HCT116 (cell line): ENCODE results near the gene TSPAN7. TPM values are rescaled to one million over a fixed set of nuclear protein-coding genes. Genes with fewer than 3 reads are reported as not detected.

Experiments used
- ATAC-seq: fragments of 200-7000 bp; cut with Tn5 transposase; 2 replicates; pipeline ENCODE4 v1.9.1; 2020; ENCODE audit warnings: mild to moderate bottlenecking, moderate library complexity
- BruUV-seq: library from RNA; stranded (reverse); fragments of 400-500 nt; replicated peaks from 2 replicates; lab custom pipeline; 2021; lab: Mats Ljungman, UMichigan
- CTCF ChIA-PET: fragments of 300-600 bp; sonication (Branson Sonifier 250); formaldehyde crosslinking; loops from one replicate; lab custom pipeline; 2021; ENCODE audit warnings: antibody characterized with exemption; lab: Charles Lee
- POLR2A ChIA-PET: fragments of 300-600, 350-600 bp; sonication (Branson Sonifier 250); formaldehyde crosslinking; loops from one replicate; lab custom pipeline; 2021; ENCODE audit warnings: antibody characterized with exemption; lab: Charles Lee
- RAD21 ChIA-PET, 2 experiments: fragments of 300-600 bp; sonication (Branson Sonifier 250); formaldehyde crosslinking; loops; one replicate each; lab custom pipeline; 2023; ENCODE audit warnings: low total read pairs in 2 of 2; ENCODE audit not compliant: uncharacterized antibody in 2 of 2, unreplicated experiment in 2 of 2, low non-redundant PET in 1 of 2; lab: Charles Lee
- DNase-seq: peaks from one replicate; pipeline ENCODE4 v3.0.0-alpha.2; 2010; ENCODE audit warnings: low read depth, low spot score
- H2AFZ ChIP-seq: fragments of 200-600 bp; shearing (Covaris generic), sonication (generic); 2 replicates; pipeline ENCODE4 v1.6.1; 2017; ENCODE audit warnings: low read depth, mixed run types, mixed read lengths, antibody characterized with exemption, low read length; ENCODE audit not compliant: poor library complexity, severe bottlenecking
- H3K27ac ChIP-seq: 2 replicates; pipeline ENCODE4 v1.5.1; 2012; ENCODE audit warnings: low read depth, low read length
- H3K27me3 ChIP-seq: fragments of 200-600 bp; sonication (generic); 2 replicates; pipeline ENCODE4 v1.6.1; 2016; ENCODE audit warnings: mixed run types, low read length, mixed read lengths; ENCODE audit not compliant: insufficient read depth
- H3K36me3 ChIP-seq, 2 experiments: fragments of 200-500 bp in 1 of 2; fragments of 200-600 bp in 1 of 2; sonication (Bioruptor generic) in 1 of 2; sonication (generic) in 1 of 2; 2 replicates each; pipeline versions ENCODE4 v1.5.1 to v1.6.1; 2014 to 2016; ENCODE audit warnings: low read length in 2 of 2, inconsistent platforms in 1 of 2, mixed read lengths in 1 of 2, mixed run types in 1 of 2; ENCODE audit not compliant: insufficient read depth in 2 of 2, control insufficient read depth in 1 of 2
- H3K4me1 ChIP-seq, 2 experiments: fragments of 200-600 bp in 1 of 2; sonication (generic) in 1 of 2; 2 replicates each; pipeline versions ENCODE4 v1.5.1 to v1.6.1; 2012 to 2017; ENCODE audit warnings: low read length in 2 of 2, inconsistent platforms in 1 of 2, mild to moderate bottlenecking in 1 of 2, mixed read lengths in 1 of 2, mixed run types in 1 of 2, moderate library complexity in 1 of 2; ENCODE audit not compliant: insufficient read depth in 2 of 2, control insufficient read depth in 1 of 2
- H3K4me2 ChIP-seq: fragments of 200-600 bp; sonication (generic); 2 replicates; pipeline ENCODE4 v1.6.1; 2017; ENCODE audit warnings: mixed run types, low read length, mixed read lengths
- H3K4me3 ChIP-seq, 2 experiments: fragments of 200-600 bp in 1 of 2; sonication (generic) in 1 of 2; replicated peaks in 1 of 2; 2 replicates each; pipeline ENCODE4 v1.5.1; 2011 to 2016; ENCODE audit warnings: low read length in 2 of 2, control low read depth in 1 of 2, low read depth in 1 of 2, mild to moderate bottlenecking in 1 of 2, mixed read lengths in 1 of 2, mixed run types in 1 of 2
- H3K79me2 ChIP-seq: fragments of 200-600 bp; sonication (generic); 2 replicates; pipeline ENCODE4 v1.6.1; 2017; ENCODE audit warnings: mild to moderate bottlenecking, mixed run types, low read length, moderate library complexity, mixed read lengths; ENCODE audit not compliant: insufficient read depth
- H3K9ac ChIP-seq: fragments of 200-600 bp; sonication (generic); 2 replicates; pipeline ENCODE4 v1.6.1; 2016; ENCODE audit warnings: low read length, mixed read lengths
- H3K9me2 ChIP-seq: fragments of 200-600 bp; sonication (generic), shearing (Covaris generic); 2 replicates; pipeline ENCODE4 v1.6.1; 2017; ENCODE audit warnings: mixed run types, mild to moderate bottlenecking, moderate library complexity; ENCODE audit not compliant: insufficient read depth
- H3K9me3 ChIP-seq, 2 experiments: fragments of 200-500 bp in 1 of 2; fragments of 200-600 bp in 1 of 2; sonication (Bioruptor generic) in 1 of 2; sonication (generic) in 1 of 2; 2 replicates each; pipeline ENCODE4 v1.6.1; 2014 to 2017; ENCODE audit warnings: low read length in 2 of 2, mixed read lengths in 2 of 2, inconsistent platforms in 1 of 2, low read depth in 1 of 2, mild to moderate bottlenecking in 1 of 2, mixed run types in 1 of 2, moderate library complexity in 1 of 2; ENCODE audit not compliant: control insufficient read depth in 1 of 2, insufficient read depth in 1 of 2
- H4K20me1 ChIP-seq: fragments of 200-600 bp; sonication (generic), shearing (Covaris generic); 2 replicates; pipeline ENCODE4 v1.6.1; 2017; ENCODE audit warnings: mixed run types, mild to moderate bottlenecking, moderate library complexity; ENCODE audit not compliant: insufficient read depth
- EGR1 ChIP-seq: IDR thresholded peaks from 2 replicates; pipeline ENCODE4 v1.6.1; 2012; ENCODE audit warnings: low read depth
- ELF1 ChIP-seq: IDR thresholded peaks from 2 replicates; pipeline ENCODE4 v1.6.1; 2012; ENCODE audit warnings: low read depth, borderline replicate concordance
- EZH2 ChIP-seq: fragments of 200-600 bp; sonication (generic); IDR thresholded peaks from 2 replicates; pipeline ENCODE4 v1.6.1; 2017; ENCODE audit warnings: antibody characterized with exemption, mixed run types
- EZH2phosphoT487 ChIP-seq: fragments of 200-600 bp; IDR thresholded peaks from 2 replicates; pipeline ENCODE4 v1.6.1; 2018; ENCODE audit warnings: antibody characterized with exemption, borderline replicate concordance
- POLR2A ChIP-seq: IDR thresholded peaks from 2 replicates; pipeline ENCODE4 v1.7.0; 2011; ENCODE audit warnings: borderline replicate concordance; ENCODE audit not compliant: insufficient read depth, insufficient read length; ENCODE audit errors: extremely low read depth
- POLR2AphosphoS5 ChIP-seq: IDR thresholded peaks from 2 replicates; pipeline ENCODE4 v1.6.1; 2011; ENCODE audit warnings: mild to moderate bottlenecking, low read depth, low read length, moderate library complexity
- REST ChIP-seq: IDR thresholded peaks from 2 replicates; pipeline ENCODE4 v1.6.1; 2012; ENCODE audit warnings: low read depth
- SIN3A ChIP-seq: IDR thresholded peaks from 2 replicates; pipeline ENCODE4 v1.6.1; 2012; ENCODE audit warnings: low read depth
- SP1 ChIP-seq: IDR thresholded peaks from 2 replicates; pipeline ENCODE4 v1.6.1; 2012; ENCODE audit warnings: low read depth
- SRF ChIP-seq: IDR thresholded peaks from 2 replicates; pipeline ENCODE4 v1.6.1; 2012; ENCODE audit warnings: low read depth
- YY1 ChIP-seq: IDR thresholded peaks from 2 replicates; pipeline ENCODE4 v1.6.1; 2011; ENCODE audit warnings: low read length, low read depth, moderate library complexity, mild to moderate bottlenecking; ENCODE audit not compliant: insufficient replicate concordance; ENCODE audit errors: extremely low read depth
- ZFX ChIP-seq: fragments of 450-650 bp; IDR thresholded peaks from 2 replicates; pipeline ENCODE4 v1.6.1; 2017
- intact Hi-C: fragments of 100-400 bp; cut with micrococcal nuclease; formaldehyde crosslinking; loops from 2 replicates; pipeline ENCODE4 v1.10.0; 2022
- total RNA-seq: library from RNA; stranded (reverse); gene quantifications from one replicate; pipeline ENCODE4 v1.2.1, GENCODE V29; 2021; ENCODE audit not compliant: unreplicated experiment
- TF ChIP-seq, protein P1 (sequence below), 3 experiments: fragments of 200-600 bp in 1 of 3; sonication (generic) in 1 of 3; IDR thresholded peaks in 2 of 3; conservative IDR thresholded peaks in 1 of 3; 2 replicates each; pipeline ENCODE4 v1.5.1; 2012 to 2017; ENCODE audit warnings: low read depth in 2 of 3, low read length in 2 of 3, antibody characterized with exemption in 1 of 3, borderline replicate concordance in 1 of 3, control low read depth in 1 of 3, mild to moderate bottlenecking in 1 of 3, mixed read lengths in 1 of 3, mixed run types in 1 of 3, moderate library complexity in 1 of 3; ENCODE audit not compliant: insufficient read depth in 1 of 3
- TF ChIP-seq, protein P2 (sequence below): IDR thresholded peaks from 2 replicates; pipeline ENCODE4 v1.6.1; 2012

The TSPAN7 gene
- total RNA-seq, 1 experiment from 2014 or later = 2.9 TPM

DNA sequence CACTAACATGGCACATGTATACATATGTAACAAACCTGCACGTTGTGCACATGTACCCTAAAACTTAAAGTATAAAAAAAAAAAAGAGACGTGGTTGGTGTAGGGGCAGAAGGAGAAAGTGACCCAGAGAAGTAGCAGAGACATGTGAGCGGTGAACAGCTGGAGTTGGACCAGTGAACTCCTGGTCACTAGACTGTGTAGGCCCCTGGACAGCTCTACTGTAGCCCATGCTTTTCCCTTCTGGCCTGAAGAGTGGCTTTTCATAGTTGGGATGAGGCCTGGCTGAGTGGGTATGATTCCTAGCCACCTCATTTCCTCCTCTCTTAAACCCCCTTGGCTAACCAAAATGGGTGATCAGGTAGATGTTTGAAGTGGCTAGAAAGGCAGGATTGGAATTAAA, 16.4 kb downstream of the TSPAN7 start:
- H3K4me1 ChIP-seq = no peaks in the 10 kb centered on the region
- intact Hi-C loops = no loop called here
- ChIA-PET CTCF (no interaction called here), POLR2A (no interaction called here), RAD21 (no interaction called here)
- H3K79me2 ChIP-seq = no peaks in the 10 kb centered on the region
- no peak overlapping the region for H2AFZ ChIP-seq
- H3K9me2 ChIP-seq = no peaks in the 10 kb centered on the region
- BruUV-seq = no TSS peak
- no peak for TF ChIP-seq POLR2A
- TF ChIP-seq ZFX = no peak
- TF ChIP-seq YY1 = no peak
- no peak for TF ChIP-seq EGR1
- TF ChIP-seq SRF = no peak
- TF ChIP-seq, protein P1, sequence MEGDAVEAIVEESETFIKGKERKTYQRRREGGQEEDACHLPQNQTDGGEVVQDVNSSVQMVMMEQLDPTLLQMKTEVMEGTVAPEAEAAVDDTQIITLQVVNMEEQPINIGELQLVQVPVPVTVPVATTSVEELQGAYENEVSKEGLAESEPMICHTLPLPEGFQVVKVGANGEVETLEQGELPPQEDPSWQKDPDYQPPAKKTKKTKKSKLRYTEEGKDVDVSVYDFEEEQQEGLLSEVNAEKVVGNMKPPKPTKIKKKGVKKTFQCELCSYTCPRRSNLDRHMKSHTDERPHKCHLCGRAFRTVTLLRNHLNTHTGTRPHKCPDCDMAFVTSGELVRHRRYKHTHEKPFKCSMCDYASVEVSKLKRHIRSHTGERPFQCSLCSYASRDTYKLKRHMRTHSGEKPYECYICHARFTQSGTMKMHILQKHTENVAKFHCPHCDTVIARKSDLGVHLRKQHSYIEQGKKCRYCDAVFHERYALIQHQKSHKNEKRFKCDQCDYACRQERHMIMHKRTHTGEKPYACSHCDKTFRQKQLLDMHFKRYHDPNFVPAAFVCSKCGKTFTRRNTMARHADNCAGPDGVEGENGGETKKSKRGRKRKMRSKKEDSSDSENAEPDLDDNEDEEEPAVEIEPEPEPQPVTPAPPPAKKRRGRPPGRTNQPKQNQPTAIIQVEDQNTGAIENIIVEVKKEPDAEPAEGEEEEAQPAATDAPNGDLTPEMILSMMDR (IDR thresholded peaks at IDR 0.05 in 2 of 3, conservative IDR thresholded peaks at IDR 0.05 in 1 of 3; ENCODE audit: borderline replicate concordance in 1 of 3, insufficient read depth in 1 of 3, low read depth in 2 of 3, low read length in 2 of 3) = no peak
- no peak for TF ChIP-seq SP1
- TF ChIP-seq REST = no peak
- TF ChIP-seq ELF1 = no peak
- TF ChIP-seq EZH2 = no peak
- TF ChIP-seq EZH2phosphoT487 = no peak
- TF ChIP-seq SIN3A = no peak
- TF ChIP-seq, protein P2, sequence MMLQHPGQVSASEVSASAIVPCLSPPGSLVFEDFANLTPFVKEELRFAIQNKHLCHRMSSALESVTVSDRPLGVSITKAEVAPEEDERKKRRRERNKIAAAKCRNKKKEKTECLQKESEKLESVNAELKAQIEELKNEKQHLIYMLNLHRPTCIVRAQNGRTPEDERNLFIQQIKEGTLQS = no peak
- TF ChIP-seq POLR2AphosphoS5 = no peak
- ATAC-seq (no peak), DNase-seq (no peak)
- H3K27me3 ChIP-seq = no peaks in the 10 kb centered on the region
- no peaks in the 10 kb centered on the region for H3K9me3 ChIP-seq
- no peak overlapping the region for H3K4me3 ChIP-seq
- H3K36me3 ChIP-seq = no peaks in the 10 kb centered on the region
- no peak overlapping the region for H3K9ac ChIP-seq
- no peaks in the 10 kb centered on the region for H4K20me1 ChIP-seq
- no peak overlapping the region for H3K4me2 ChIP-seq
- H3K27ac ChIP-seq = no peak overlapping the region
